RWPE2 (cell line): ENCODE results near the gene DCAF7.

ENCODE experiments used
- ATAC-seq: fragments of 200-7000 bp; cut with Tn5 transposase; 3 replicates; pipeline ENCODE4 v1.9.1; 2021; ENCODE audit warnings: low read depth
- DNase-seq: peaks from one replicate; pipeline ENCODE4 v3.0.0-alpha.2; 2020; ENCODE audit warnings: low spot score
- H3K27ac ChIP-seq: fragments of 450-650 bp; 2 replicates; pipeline ENCODE4 v1.5.1; 2017; ENCODE audit warnings: mild to moderate bottlenecking; ENCODE audit not compliant: poor library complexity, severe bottlenecking
- H3K27me3 ChIP-seq: fragments of 250-450 bp; sonication (Bioruptor Pico); 2 replicates; pipeline ENCODE4 v1.5.1; 2021; ENCODE audit warnings: mild to moderate bottlenecking, moderate library complexity; ENCODE audit not compliant: insufficient read depth, poor library complexity, severe bottlenecking
- H3K36me3 ChIP-seq: fragments of 250-450 bp; sonication (Bioruptor Pico); 2 replicates; pipeline ENCODE4 v1.5.1; 2020; ENCODE audit warnings: low read depth, mild to moderate bottlenecking, moderate library complexity
- H3K4me1 ChIP-seq: fragments of 250-450 bp; sonication (Bioruptor Pico); 2 replicates; pipeline ENCODE4 v1.5.1; 2021; ENCODE audit warnings: mild to moderate bottlenecking, moderate library complexity; ENCODE audit not compliant: insufficient read depth, poor library complexity, severe bottlenecking
- H3K4me3 ChIP-seq: fragments of 250-450 bp; sonication (Bioruptor Pico); 2 replicates; pipeline ENCODE4 v1.5.1; 2021; ENCODE audit warnings: mild to moderate bottlenecking, moderate library complexity; ENCODE audit not compliant: severe bottlenecking
- H3K9me3 ChIP-seq: fragments of 250-450 bp; sonication (Bioruptor Pico); 2 replicates; pipeline ENCODE4 v1.5.1; 2021; ENCODE audit warnings: mild to moderate bottlenecking, moderate library complexity; ENCODE audit not compliant: severe bottlenecking
- TF ChIP-seq, protein P1 (sequence below): fragments of 450-650 bp; IDR thresholded peaks from one replicate; pipeline ENCODE4 v1.5.1; 2017; ENCODE audit warnings: mild to moderate bottlenecking, moderate library complexity; ENCODE audit not compliant: poor library complexity, severe bottlenecking

The DCAF7 gene

GRCh38 chr17:63600569-63601438 is 50.5 kb downstream of the DCAF7 start, which contains the start of gene TACO1:
TACO1 (plus strand) TSS chr17:63600895; CDS start chr17:63601084, 189 bp downstream.
- H3K36me3 ChIP-seq: peaks cover 18% of the 10 kb centered on the region
- H3K27ac ChIP-seq: peak within 1 kb of the TSS; percentile 42
- no peaks in the 10 kb centered on the region for H3K27me3 ChIP-seq
- H3K4me3 ChIP-seq: peak within 1 kb of the TSS; percentile 99
- H3K9me3 ChIP-seq: no peaks in the 10 kb centered on the region
- peak; percentile 94 for ATAC-seq
- no peaks in the 10 kb centered on the region for H3K4me1 ChIP-seq
- DNase-seq: peak; percentile 80
- TF ChIP-seq, protein P1, sequence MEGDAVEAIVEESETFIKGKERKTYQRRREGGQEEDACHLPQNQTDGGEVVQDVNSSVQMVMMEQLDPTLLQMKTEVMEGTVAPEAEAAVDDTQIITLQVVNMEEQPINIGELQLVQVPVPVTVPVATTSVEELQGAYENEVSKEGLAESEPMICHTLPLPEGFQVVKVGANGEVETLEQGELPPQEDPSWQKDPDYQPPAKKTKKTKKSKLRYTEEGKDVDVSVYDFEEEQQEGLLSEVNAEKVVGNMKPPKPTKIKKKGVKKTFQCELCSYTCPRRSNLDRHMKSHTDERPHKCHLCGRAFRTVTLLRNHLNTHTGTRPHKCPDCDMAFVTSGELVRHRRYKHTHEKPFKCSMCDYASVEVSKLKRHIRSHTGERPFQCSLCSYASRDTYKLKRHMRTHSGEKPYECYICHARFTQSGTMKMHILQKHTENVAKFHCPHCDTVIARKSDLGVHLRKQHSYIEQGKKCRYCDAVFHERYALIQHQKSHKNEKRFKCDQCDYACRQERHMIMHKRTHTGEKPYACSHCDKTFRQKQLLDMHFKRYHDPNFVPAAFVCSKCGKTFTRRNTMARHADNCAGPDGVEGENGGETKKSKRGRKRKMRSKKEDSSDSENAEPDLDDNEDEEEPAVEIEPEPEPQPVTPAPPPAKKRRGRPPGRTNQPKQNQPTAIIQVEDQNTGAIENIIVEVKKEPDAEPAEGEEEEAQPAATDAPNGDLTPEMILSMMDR: no peak

GRCh38 chr17:63601439-63602371 is 51.4 kb downstream of the DCAF7 start:
- DNase-seq: no peak
- peak overlapping the region; percentile 42 for H3K27ac ChIP-seq
- H3K36me3 ChIP-seq: peaks cover 27% of the 10 kb centered on the region
- H3K27me3 ChIP-seq: no peaks in the 10 kb centered on the region
- H3K9me3 ChIP-seq: no peaks in the 10 kb centered on the region
- no peak; the same call in 2 of the 3 replicates for ATAC-seq
- H3K4me3 ChIP-seq: peak overlapping the region; percentile 99
- no peaks in the 10 kb centered on the region for H3K4me1 ChIP-seq
- TF ChIP-seq, protein P1: no peak

GRCh38 chr17:63609816-63610573 is 59.7 kb downstream of the DCAF7 start:
- Histone ChIP-seq H3K27me3 (no peaks in the 10 kb centered on the region), H3K4me3 (no peak overlapping the region), H3K27ac (no peak overlapping the region), H3K4me1 (no peaks in the 10 kb centered on the region), H3K9me3 (no peaks in the 10 kb centered on the region), H3K36me3 (peaks cover 31% of the 10 kb centered on the region)
- TF ChIP-seq, protein P1: no peak
- DNase-seq (no peak), ATAC-seq (no peak)

DNA sequence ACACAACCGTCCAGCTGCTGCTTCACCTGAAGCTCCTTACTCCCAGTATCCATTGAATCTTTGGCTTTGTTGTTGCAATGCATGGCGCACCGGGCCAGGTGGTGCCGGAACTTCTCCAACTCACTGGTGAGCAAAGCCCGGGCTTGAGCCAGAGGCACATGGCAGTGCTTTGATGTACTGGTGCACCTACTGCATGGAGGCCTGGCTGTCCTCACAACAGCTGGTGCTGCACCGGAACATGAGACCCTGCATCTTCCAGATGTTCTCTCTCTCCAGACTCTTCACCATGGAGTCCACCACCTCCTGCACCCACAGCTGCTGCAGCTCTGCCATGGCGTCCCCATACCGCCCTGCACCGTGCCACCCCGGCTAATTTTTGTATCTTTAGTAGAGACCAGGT is 60.6 kb downstream of the DCAF7 start:
- TF ChIP-seq, protein P1: no peak
- H3K9me3 ChIP-seq: no peaks in the 10 kb centered on the region
- no peak overlapping the region for H3K27ac ChIP-seq
- peaks cover 22% of the 10 kb centered on the region for H3K36me3 ChIP-seq
- no peaks in the 10 kb centered on the region for H3K27me3 ChIP-seq
- no peak overlapping the region for H3K4me3 ChIP-seq
- DNase-seq: no peak
- H3K4me1 ChIP-seq: no peaks in the 10 kb centered on the region
- no peak for ATAC-seq
